ENCODE measurements around the gene KIF3A. TPM values are rescaled to one million over a fixed set of nuclear protein-coding genes. Genes with fewer than 3 reads are reported as not detected.
A peak's percentile ranks its signal among the peaks of the same experiment; 100 is the strongest.

The KIF3A gene
- total and polyA plus RNA-seq, 7 experiments from 2014 or later: 7.5 to 30.0 (median 11.4) TPM

DNA sequence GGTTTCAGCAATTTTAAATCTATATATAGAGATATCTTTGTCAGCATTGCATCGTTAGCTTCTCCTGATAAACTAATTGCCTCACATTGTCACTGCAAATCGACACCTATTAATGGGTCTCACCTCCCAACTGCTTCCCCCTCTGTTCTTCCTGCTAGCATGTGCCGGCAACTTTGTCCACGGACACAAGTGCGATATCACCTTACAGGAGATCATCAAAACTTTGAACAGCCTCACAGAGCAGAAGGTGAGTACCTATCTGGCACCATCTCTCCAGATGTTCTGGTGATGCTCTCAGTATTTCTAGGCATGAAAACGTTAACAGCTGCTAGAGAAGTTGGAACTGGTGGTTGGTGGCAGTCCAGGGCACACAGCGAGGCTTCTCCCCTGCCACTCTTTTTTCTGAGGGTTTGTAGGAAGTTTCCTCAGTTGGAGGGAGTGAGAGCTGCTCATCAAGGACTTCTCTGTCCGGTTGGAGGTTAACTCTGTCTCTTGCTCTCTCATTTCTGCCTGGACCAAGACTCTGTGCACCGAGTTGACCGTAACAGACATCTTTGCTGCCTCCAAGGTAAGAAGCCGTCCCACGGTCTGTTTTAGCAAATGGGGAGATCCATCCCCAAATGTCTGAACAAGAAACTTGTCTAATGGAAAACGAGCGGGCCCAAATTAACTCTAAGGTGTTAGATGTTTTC lies 63.3 kb downstream of the KIF3A start, which contains the start of gene IL4:
IL4 (plus strand) TSS at position 51 of the 692 bp plus-strand sequence; CDS start at position 113, 62 bp downstream.
- no peaks in the 10 kb centered on the region for H3K36me3 Mint-ChIP-seq
- peaks cover 0 to 3% (median 0%) of the 10 kb centered on the region in 11 donors for H3K9me3 Mint-ChIP-seq
- Histone ChIP-seq H3K4me3 (ENCODE audit: low read length) (no peak within 1 kb of the TSS), H3K27ac (ENCODE audit: low read depth, low read length) (no peak within 1 kb of the TSS), H3K4me1 (ENCODE audit: control insufficient read depth in 2 of 2, insufficient read depth in 2 of 2, low read length in 2 of 2) (peaks cover 0 to 17% of the 10 kb centered on the region in 2 donors), H3K36me3 (ENCODE audit: control insufficient read depth in 2 of 3, insufficient read depth in 3 of 3, low read length in 3 of 3) (no peaks in the 10 kb centered on the region), H3K9me3 (ENCODE audit: control insufficient read depth in 2 of 3, low read length in 3 of 3) (no peaks in the 10 kb centered on the region), H3K27me3 (ENCODE audit: control insufficient read depth in 2 of 2, insufficient read depth in 2 of 2, low read length in 2 of 2) (no peaks in the 10 kb centered on the region)
- ChIA-PET CTCF (no interaction called here), POLR2A (no interaction called here)
- ATAC-seq (no peak), DNase-seq (no peak)
- H3K27ac Mint-ChIP-seq: peak within 1 kb of the TSS in 1 of 9 donors; percentile 87
- peaks cover 0 to 37% (median 0%) of the 10 kb centered on the region in 7 donors for H3K4me1 Mint-ChIP-seq
- peaks cover 0 to 3% (median 0%) of the 10 kb centered on the region in 5 donors for H3K27me3 Mint-ChIP-seq
- intact Hi-C loops (cut with micrococcal nuclease): no loop called here
- H3K4me3 Mint-ChIP-seq: peak within 1 kb of the TSS in 1 of 10 donors; percentile 75

- peaks cover 0 to 37% (median 0%) of the 10 kb centered on the region in 7 donors for H3K4me1 Mint-ChIP-seq
- intact Hi-C loops (cut with micrococcal nuclease): no loop called here
- ATAC-seq (no peak), DNase-seq (no peak)
- no peak overlapping the region for H3K4me3 Mint-ChIP-seq
- peak overlapping the region in 1 of 9 donors; percentile 40 for H3K27ac Mint-ChIP-seq
- ChIA-PET CTCF (no interaction called here), POLR2A (no interaction called here)
- H3K4me3 ChIP-seq (ENCODE audit: low read length): no peak overlapping the region
- no peaks in the 10 kb centered on the region for H3K36me3 ChIP-seq (ENCODE audit: control insufficient read depth in 2 of 3, insufficient read depth in 3 of 3, low read length in 3 of 3)
- no peaks in the 10 kb centered on the region for H3K27me3 ChIP-seq (ENCODE audit: control insufficient read depth in 2 of 2, insufficient read depth in 2 of 2, low read length in 2 of 2)
- peaks cover 0 to 3% (median 0%) of the 10 kb centered on the region in 11 donors for H3K9me3 Mint-ChIP-seq
- no peak overlapping the region for H3K27ac ChIP-seq (ENCODE audit: low read depth, low read length)
- H3K4me1 ChIP-seq (ENCODE audit: control insufficient read depth in 2 of 2, insufficient read depth in 2 of 2, low read length in 2 of 2): peaks cover 0 to 17% of the 10 kb centered on the region in 2 donors
- no peaks in the 10 kb centered on the region for H3K27me3 Mint-ChIP-seq
- no peaks in the 10 kb centered on the region for H3K9me3 ChIP-seq (ENCODE audit: control insufficient read depth in 2 of 3, low read length in 3 of 3)
- H3K36me3 Mint-ChIP-seq: no peaks in the 10 kb centered on the region
Measured at GRCh38 chr5:132673488-132673887, 63.9 kb downstream of the KIF3A start.

- Histone ChIP-seq H3K27ac (ENCODE audit: low read depth, low read length) (no peak overlapping the region), H3K36me3 (ENCODE audit: control insufficient read depth in 2 of 3, insufficient read depth in 3 of 3, low read length in 3 of 3) (no peaks in the 10 kb centered on the region), H3K9me3 (ENCODE audit: control insufficient read depth in 2 of 3, low read length in 3 of 3) (no peaks in the 10 kb centered on the region), H3K27me3 (ENCODE audit: control insufficient read depth in 2 of 2, insufficient read depth in 2 of 2, low read length in 2 of 2) (no peaks in the 10 kb centered on the region), H3K4me1 (ENCODE audit: control insufficient read depth in 2 of 2, insufficient read depth in 2 of 2, low read length in 2 of 2) (peaks cover 0 to 8% of the 10 kb centered on the region in 2 donors), H3K4me3 (ENCODE audit: low read length) (no peak overlapping the region)
- DNase-seq (no peak), ATAC-seq (no peak)
- Mint-ChIP-seq H3K4me1 (peaks cover 0 to 40% (median 0%) of the 10 kb centered on the region in 7 donors), H3K36me3 (no peaks in the 10 kb centered on the region), H3K27ac (no peak overlapping the region), H3K4me3 (no peak overlapping the region), H3K9me3 (peaks cover 0 to 3% (median 0%) of the 10 kb centered on the region in 11 donors), H3K27me3 (peaks cover 0 to 5% (median 0%) of the 10 kb centered on the region in 5 donors)
- intact Hi-C loops (cut with micrococcal nuclease): no loop called here
- POLR2A ChIA-PET: no interaction called here
- CTCF ChIA-PET: no interaction called here
Measured at GRCh38 chr5:132671000-132671399, 66.3 kb downstream of the KIF3A start.

DNA sequence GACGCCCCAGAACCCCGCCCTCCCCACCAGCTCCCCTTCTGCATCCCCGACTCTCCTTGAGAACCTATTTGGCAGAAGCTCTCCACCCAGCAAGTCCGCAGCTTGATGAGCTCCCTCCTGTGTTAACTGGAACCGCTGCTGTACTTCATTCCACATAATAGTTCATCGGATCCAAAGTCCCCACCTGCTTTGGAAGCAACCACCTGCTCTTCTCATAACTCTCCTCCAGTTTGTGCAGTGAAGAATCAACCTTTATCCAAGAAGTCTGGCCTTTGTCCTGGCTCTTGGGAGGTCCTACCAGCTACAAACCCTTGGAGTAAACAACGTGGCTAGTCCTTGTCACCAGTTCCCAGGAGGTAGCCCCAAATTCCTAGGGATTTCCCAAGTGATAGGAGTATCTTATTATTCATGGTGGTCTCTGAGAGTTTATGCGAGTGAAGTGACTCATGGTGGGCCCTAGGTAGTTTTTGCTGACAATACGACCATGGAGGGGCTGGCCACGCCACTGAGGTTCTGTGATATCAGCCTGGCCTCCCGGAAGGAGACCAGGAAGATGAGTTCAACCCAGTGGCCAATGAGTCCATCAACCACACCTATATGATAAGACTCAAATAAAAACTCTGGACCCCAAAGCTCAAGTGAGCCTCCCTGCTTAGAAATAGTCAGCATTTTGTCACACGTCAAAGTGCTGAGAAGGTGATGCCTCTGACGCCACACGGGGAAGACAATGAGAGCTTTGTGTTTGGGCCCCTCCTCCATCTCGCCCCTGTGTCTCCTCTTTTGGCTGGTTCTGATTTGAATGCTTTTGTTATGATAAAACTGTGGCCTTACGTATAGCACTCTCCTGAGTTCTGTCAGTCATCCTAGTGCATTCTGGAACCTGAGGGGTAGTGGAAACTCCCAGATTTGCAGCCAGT lies 67.1 kb downstream of the KIF3A start:
- ChIA-PET POLR2A (no interaction called here), CTCF (no interaction called here)
- H3K27me3 ChIP-seq (ENCODE audit: control insufficient read depth in 2 of 2, insufficient read depth in 2 of 2, low read length in 2 of 2): no peaks in the 10 kb centered on the region
- DNase-seq: no peak
- H3K4me3 Mint-ChIP-seq: no peak overlapping the region
- no peak overlapping the region for H3K27ac ChIP-seq (ENCODE audit: low read depth, low read length)
- intact Hi-C loops (cut with micrococcal nuclease): no loop called here
- no peak overlapping the region for H3K27ac Mint-ChIP-seq
- peaks cover 0 to under 1% of the 10 kb centered on the region in 2 donors for H3K4me1 ChIP-seq (ENCODE audit: control insufficient read depth in 2 of 2, insufficient read depth in 2 of 2, low read length in 2 of 2)
- H3K4me3 ChIP-seq (ENCODE audit: low read length): no peak overlapping the region
- H3K27me3 Mint-ChIP-seq: peaks cover 0 to 8% (median 0%) of the 10 kb centered on the region in 5 donors
- no peaks in the 10 kb centered on the region for H3K36me3 ChIP-seq (ENCODE audit: control insufficient read depth in 2 of 3, insufficient read depth in 3 of 3, low read length in 3 of 3)
- H3K4me1 Mint-ChIP-seq: peaks cover 0 to 32% (median 0%) of the 10 kb centered on the region in 7 donors
- H3K36me3 Mint-ChIP-seq: no peaks in the 10 kb centered on the region
- H3K9me3 ChIP-seq (ENCODE audit: control insufficient read depth in 2 of 3, low read length in 3 of 3): no peaks in the 10 kb centered on the region
- peaks cover 0 to 3% (median 0%) of the 10 kb centered on the region in 11 donors for H3K9me3 Mint-ChIP-seq
- ATAC-seq: no peak

DNA sequence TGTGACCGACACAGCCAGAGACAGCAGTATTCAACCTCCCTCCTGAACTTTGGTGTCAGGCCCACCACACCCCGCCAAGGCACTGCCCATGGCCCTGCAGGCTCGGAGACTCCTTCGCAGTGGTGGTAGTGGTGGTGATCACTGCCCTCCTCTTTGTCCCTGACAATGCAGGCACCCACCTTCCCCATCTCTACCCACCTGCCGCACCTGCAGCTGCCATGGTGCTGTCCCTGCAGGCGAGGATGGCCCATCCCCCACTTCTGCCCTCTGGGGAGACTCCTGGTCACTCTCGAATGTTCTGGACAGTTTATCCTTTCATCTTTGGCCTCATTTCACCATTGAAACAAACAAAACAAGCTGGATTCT lies 67.9 kb downstream of the KIF3A start:
- peaks cover 0 to 3% (median 0%) of the 10 kb centered on the region in 11 donors for H3K9me3 Mint-ChIP-seq
- H3K9me3 ChIP-seq (ENCODE audit: control insufficient read depth in 2 of 3, low read length in 3 of 3): no peaks in the 10 kb centered on the region
- H3K4me1 Mint-ChIP-seq: peaks cover 0 to 29% (median 0%) of the 10 kb centered on the region in 7 donors
- H3K4me1 ChIP-seq (ENCODE audit: control insufficient read depth in 2 of 2, insufficient read depth in 2 of 2, low read length in 2 of 2): peaks cover 0 to 6% of the 10 kb centered on the region in 2 donors
- H3K36me3 ChIP-seq (ENCODE audit: control insufficient read depth in 2 of 3, insufficient read depth in 3 of 3, low read length in 3 of 3): no peaks in the 10 kb centered on the region
- H3K27me3 Mint-ChIP-seq: peaks cover 0 to 9% (median 0%) of the 10 kb centered on the region in 5 donors
- ATAC-seq: no peak
- no peak overlapping the region for H3K27ac Mint-ChIP-seq
- intact Hi-C loops (cut with micrococcal nuclease): no loop called here
- CTCF ChIA-PET: no interaction called here
- no peaks in the 10 kb centered on the region for H3K36me3 Mint-ChIP-seq
- no peak overlapping the region for H3K27ac ChIP-seq (ENCODE audit: low read depth, low read length)
- no peak overlapping the region for H3K4me3 ChIP-seq (ENCODE audit: low read length)
- POLR2A ChIA-PET: no interaction called here
- DNase-seq: no peak
- H3K27me3 ChIP-seq (ENCODE audit: control insufficient read depth in 2 of 2, insufficient read depth in 2 of 2, low read length in 2 of 2): no peaks in the 10 kb centered on the region
- H3K4me3 Mint-ChIP-seq: no peak overlapping the region

GRCh38 chr5:132668706-132669454 lies 68.5 kb downstream of the KIF3A start:
- no peaks in the 10 kb centered on the region for H3K36me3 Mint-ChIP-seq
- no peaks in the 10 kb centered on the region for H3K27me3 ChIP-seq (ENCODE audit: control insufficient read depth in 2 of 2, insufficient read depth in 2 of 2, low read length in 2 of 2)
- peaks cover 0 to 3% (median 0%) of the 10 kb centered on the region in 11 donors for H3K9me3 Mint-ChIP-seq
- ATAC-seq (no peak), DNase-seq (no peak)
- H3K4me1 Mint-ChIP-seq: peaks cover 0 to 29% (median 0%) of the 10 kb centered on the region in 7 donors
- H3K27ac Mint-ChIP-seq: no peak overlapping the region
- H3K27ac ChIP-seq (ENCODE audit: low read depth, low read length): no peak overlapping the region
- ChIA-PET POLR2A (no interaction called here), CTCF (no interaction called here)
- H3K9me3 ChIP-seq (ENCODE audit: control insufficient read depth in 2 of 3, low read length in 3 of 3): no peaks in the 10 kb centered on the region
- intact Hi-C loops (cut with micrococcal nuclease): no loop called here
- H3K4me3 ChIP-seq (ENCODE audit: low read length): no peak overlapping the region
- H3K4me1 ChIP-seq (ENCODE audit: control insufficient read depth in 2 of 2, insufficient read depth in 2 of 2, low read length in 2 of 2): peaks cover 0 to 12% of the 10 kb centered on the region in 2 donors
- peaks cover 0 to 9% (median 0%) of the 10 kb centered on the region in 5 donors for H3K27me3 Mint-ChIP-seq
- no peaks in the 10 kb centered on the region for H3K36me3 ChIP-seq (ENCODE audit: control insufficient read depth in 2 of 3, insufficient read depth in 3 of 3, low read length in 3 of 3)
- H3K4me3 Mint-ChIP-seq: no peak overlapping the region

All from naive thymus-derived CD4-positive, alpha-beta T cell (primary cell).